Measurements from ENCODE around the gene RNGTT.
"Not testable (repeated sequence)": the region's sequence is repeated elsewhere in the genome, so short reads cannot be mapped to it uniquely, and the experiment has no call there.

DNA sequence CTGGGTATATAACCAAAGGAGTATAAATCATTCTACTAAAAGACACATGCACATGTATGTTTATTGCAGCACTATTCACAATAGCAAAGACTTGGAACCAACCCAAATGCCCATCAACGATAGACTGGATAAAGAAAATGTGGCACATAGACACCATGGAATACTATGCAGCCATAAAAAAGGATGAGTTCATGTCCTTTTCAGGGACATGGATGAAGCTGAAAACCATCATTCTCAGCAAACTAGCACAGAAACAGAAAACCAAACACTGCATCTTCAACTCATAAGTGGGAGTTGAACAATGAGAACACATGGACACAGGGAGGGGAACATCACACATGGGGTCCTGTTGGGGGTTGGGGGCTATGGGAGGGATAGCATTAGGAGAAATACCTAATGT lies 130.3 kb downstream of the RNGTT start:
- TF ChIP-seq, protein P1, sequence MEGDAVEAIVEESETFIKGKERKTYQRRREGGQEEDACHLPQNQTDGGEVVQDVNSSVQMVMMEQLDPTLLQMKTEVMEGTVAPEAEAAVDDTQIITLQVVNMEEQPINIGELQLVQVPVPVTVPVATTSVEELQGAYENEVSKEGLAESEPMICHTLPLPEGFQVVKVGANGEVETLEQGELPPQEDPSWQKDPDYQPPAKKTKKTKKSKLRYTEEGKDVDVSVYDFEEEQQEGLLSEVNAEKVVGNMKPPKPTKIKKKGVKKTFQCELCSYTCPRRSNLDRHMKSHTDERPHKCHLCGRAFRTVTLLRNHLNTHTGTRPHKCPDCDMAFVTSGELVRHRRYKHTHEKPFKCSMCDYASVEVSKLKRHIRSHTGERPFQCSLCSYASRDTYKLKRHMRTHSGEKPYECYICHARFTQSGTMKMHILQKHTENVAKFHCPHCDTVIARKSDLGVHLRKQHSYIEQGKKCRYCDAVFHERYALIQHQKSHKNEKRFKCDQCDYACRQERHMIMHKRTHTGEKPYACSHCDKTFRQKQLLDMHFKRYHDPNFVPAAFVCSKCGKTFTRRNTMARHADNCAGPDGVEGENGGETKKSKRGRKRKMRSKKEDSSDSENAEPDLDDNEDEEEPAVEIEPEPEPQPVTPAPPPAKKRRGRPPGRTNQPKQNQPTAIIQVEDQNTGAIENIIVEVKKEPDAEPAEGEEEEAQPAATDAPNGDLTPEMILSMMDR (conservative IDR thresholded peaks at IDR 0.05 in 1 of 2, IDR thresholded peaks at IDR 0.05 in 1 of 2; ENCODE audit: extremely low read depth in 1 of 2, insufficient read depth in 1 of 2, low read depth in 1 of 2, low read length in 2 of 2) = not testable (repeated sequence)
- not testable (repeated sequence) for TF ChIP-seq EZH2 (IDR thresholded peaks at IDR 0.05; ENCODE audit: borderline replicate concordance, low read length)

All from mammary epithelial cell (primary cell).